ENCODE results near the gene ZNF180. TPM values are rescaled to one million over a fixed set of nuclear protein-coding genes. Genes with fewer than 3 reads are reported as not detected.

The ZNF180 gene
- 1 to 10 TPM; 6.0 to 7.7 TPM for total RNA-seq
- polyA plus RNA-seq (ENCODE audit: insufficient read length in 6 of 6) = 10 to 100 TPM; 14.5 to 16.6 (median 15.8) TPM
- long read RNA-seq, donor 1, full-length matches to known transcripts = 5 of 5 reads
- long read RNA-seq, donor 1, partial matches to known transcripts = 0 of 5 reads
- long read RNA-seq, donor 1, other reads (novel, unspliced or antisense) = 0 of 5 reads
- long read RNA-seq, donor 2, partial matches to known transcripts = 0 of 2 reads
- long read RNA-seq, donor 2, other reads (novel, unspliced or antisense) = 0 of 2 reads
- long read RNA-seq, donor 3, partial matches to known transcripts = 0 of 1 reads
- long read RNA-seq, donor 3, other reads (novel, unspliced or antisense) = 0 of 1 reads
- long read RNA-seq, donor 4, partial matches to known transcripts = 0 of 2 reads
- long read RNA-seq, donor 4, other reads (novel, unspliced or antisense) = 2 of 2 reads
- long read RNA-seq, donor 5, partial matches to known transcripts = 0 of 1 reads
- long read RNA-seq, donor 5, other reads (novel, unspliced or antisense) = 0 of 1 reads
- long read RNA-seq, donor 6 = 0 reads
- long read RNA-seq, donor 7, partial matches to known transcripts = 0 of 1 reads
- long read RNA-seq, donor 7, other reads (novel, unspliced or antisense) = 0 of 1 reads
- long read RNA-seq, donor 8, full-length matches to known transcripts = 4 of 4 reads
- long read RNA-seq, donor 8, partial matches to known transcripts = 0 of 4 reads
- long read RNA-seq, donor 8, other reads (novel, unspliced or antisense) = 0 of 4 reads
- long read RNA-seq, donor 9 = 0 reads
- long read RNA-seq, donor 10 = 0 reads
- long read RNA-seq, donor 11 = 0 reads
- long read RNA-seq, donor 12, full-length matches to known transcripts = 2 of 2 reads
- long read RNA-seq, donor 12, partial matches to known transcripts = 0 of 2 reads
- long read RNA-seq, donor 12, other reads (novel, unspliced or antisense) = 0 of 2 reads

- Histone ChIP-seq H3K4me3 (peak within 1 kb of the TSS; percentile 63 to 93), H3K9me3 (peaks cover 0 to 39% of the 10 kb centered on the region in 2 donors), H3K4me1 (peaks cover 0 to 16% of the 10 kb centered on the region in 2 donors), H3K27ac (peak within 1 kb of the TSS; percentile 79 to 84), H3K36me3 (peaks cover 7 to 36% of the 10 kb centered on the region in 2 donors), H3K27me3 (peaks cover 0 to under 1% of the 10 kb centered on the region in 2 donors)
- DNase-seq (peak; percentile 97 to 98 (median 97)), ATAC-seq (peak; percentile 99)
- peak; percentile 36 to 55 for TF ChIP-seq CTCF (IDR thresholded peaks at IDR 0.05)
- intact Hi-C loops (cut with DNase I) = no loop called here
These were observed at the start of gene ZNF180 for GRCh38 chr19:44499962-44500949. ZNF180 (minus strand) TSS chr19:44500522; CDS start chr19:44497334, 3,188 bp downstream.

GRCh38 chr19:44549507-44549906 lies 49.2 kb upstream of the ZNF180 start:
- intact Hi-C loops (cut with DNase I) = no loop called here
- no peak for TF ChIP-seq CTCF (IDR thresholded peaks at IDR 0.05)
- Histone ChIP-seq H3K4me1 (no peaks in the 10 kb centered on the region), H3K27ac (no peak overlapping the region), H3K4me3 (no peak overlapping the region), H3K27me3 (peaks cover 0 to 7% of the 10 kb centered on the region in 2 donors), H3K36me3 (no peaks in the 10 kb centered on the region), H3K9me3 (no peaks in the 10 kb centered on the region)
- DNase-seq (no peak), ATAC-seq (no peak)

- Histone ChIP-seq H3K27ac (no peak overlapping the region), H3K4me1 (no peaks in the 10 kb centered on the region), H3K27me3 (peaks cover 0 to 7% of the 10 kb centered on the region in 2 donors), H3K36me3 (no peaks in the 10 kb centered on the region), H3K9me3 (no peaks in the 10 kb centered on the region), H3K4me3 (no peak overlapping the region)
- DNase-seq = no peak
- intact Hi-C loops (cut with DNase I) = no loop called here
- no peak for ATAC-seq
- no peak for TF ChIP-seq CTCF (IDR thresholded peaks at IDR 0.05)
These were observed 48.4 kb upstream of the ZNF180 start for GRCh38 chr19:44548736-44549135.

- peaks cover 0 to 7% of the 10 kb centered on the region in 2 donors for H3K27me3 ChIP-seq
- no peaks in the 10 kb centered on the region for H3K36me3 ChIP-seq
- no peaks in the 10 kb centered on the region for H3K9me3 ChIP-seq
- ATAC-seq (no peak), DNase-seq (no peak)
- intact Hi-C loops (cut with DNase I) = no loop called here
- no peak for TF ChIP-seq CTCF (IDR thresholded peaks at IDR 0.05)
- H3K4me1 ChIP-seq = no peaks in the 10 kb centered on the region
- no peak overlapping the region for H3K4me3 ChIP-seq
- no peak overlapping the region for H3K27ac ChIP-seq
These were observed 43.7 kb upstream of the ZNF180 start for GRCh38 chr19:44544031-44544430.

Measured in left lung (tissue), 14 donors.